HepG2 (cell line): Measurements from ENCODE around the gene ABT1. TPM values are rescaled to one million over a fixed set of nuclear protein-coding genes. Genes with fewer than 3 reads are reported as not detected.

Experiments used
- CHCHD3 ChIP-seq: sonication (generic); formaldehyde crosslinking; IDR thresholded peaks from 2 replicates; pipeline ENCODE4 v1.8.0; 2022; ENCODE audit warnings: mild to moderate bottlenecking, missing genetic modification reagents, moderate library complexity
- HOXA5 ChIP-seq: sonication (generic); formaldehyde crosslinking; IDR thresholded peaks from 2 replicates; pipeline ENCODE4 v1.4.0; 2020; ENCODE audit warnings: missing genetic modification reagents
- IKZF1 ChIP-seq: fragments of 450-650 bp; IDR thresholded peaks from 2 replicates; pipeline ENCODE4 v1.7.1; 2016
- JUND ChIP-seq: sonication (generic); formaldehyde crosslinking; IDR thresholded peaks from 2 replicates; pipeline ENCODE4 v1.8.0; 2022; ENCODE audit warnings: mild to moderate bottlenecking, missing genetic modification reagents
- KLF11 ChIP-seq: IDR thresholded peaks from 2 replicates; pipeline ENCODE4 v1.6.1; 2016; ENCODE audit warnings: missing compliant biosample characterization
- MAZ ChIP-seq, 2 experiments: sonication (generic) in 1 of 2; formaldehyde crosslinking in 1 of 2; IDR thresholded peaks; 2 replicates each; pipeline versions ENCODE4 v1.5.0 to v1.6.1; 2012 to 2020; ENCODE audit warnings: low read depth in 2 of 2, mild to moderate bottlenecking in 2 of 2, borderline replicate concordance in 1 of 2, improper control_type of control experiment in 1 of 2, low read length in 1 of 2, missing genetic modification reagents in 1 of 2, moderate library complexity in 1 of 2
- MEF2D ChIP-seq: sonication (generic); formaldehyde crosslinking; IDR thresholded peaks from 2 replicates; pipeline ENCODE4 v1.5.1; 2020; ENCODE audit warnings: mild to moderate bottlenecking, missing genetic modification reagents
- TARDBP ChIP-seq: sonication (generic); formaldehyde crosslinking; IDR thresholded peaks from 2 replicates; pipeline ENCODE4 v1.8.0; 2022; ENCODE audit warnings: mild to moderate bottlenecking, missing genetic modification reagents
- ZBTB1 ChIP-seq: sonication (generic); formaldehyde crosslinking; IDR thresholded peaks from 2 replicates; pipeline ENCODE4 v1.4.0; 2020; ENCODE audit warnings: missing genetic modification reagents, borderline replicate concordance
- ZBTB42 ChIP-seq: sonication (generic); formaldehyde crosslinking; IDR thresholded peaks from 2 replicates; pipeline ENCODE4 v1.5.0; 2020; ENCODE audit warnings: mild to moderate bottlenecking, missing genetic modification reagents
- ZNF253 ChIP-seq: sonication (generic); formaldehyde crosslinking; IDR thresholded peaks from 2 replicates; pipeline ENCODE4 v1.8.0; 2022; ENCODE audit warnings: mild to moderate bottlenecking, missing genetic modification reagents, borderline replicate concordance
- ZNF558 ChIP-seq: sonication (generic); formaldehyde crosslinking; IDR thresholded peaks from 2 replicates; pipeline ENCODE4 v1.9.0; 2022; ENCODE audit warnings: mild to moderate bottlenecking, missing genetic modification reagents, borderline replicate concordance
- ZSCAN12 ChIP-seq: sonication (generic); formaldehyde crosslinking; IDR thresholded peaks from 2 replicates; pipeline ENCODE4 v1.9.0; 2021; ENCODE audit warnings: mild to moderate bottlenecking, missing genetic modification reagents
- polyA plus RNA-seq, 8 experiments: library from polyadenylated mRNA; depleted of rRNA in 3 of 8; stranded (reverse) in 7 of 8; unstranded in 1 of 8; fragments of >200 nt; fragmentation: Illumina TruSeq in 4 of 8; extraction: Trizol in 4 of 8; gene quantifications; 2 replicates each; pipeline versions ENCODE4 v1.2.1 to v1.2.3, GENCODE V29; 2011 to 2016; ENCODE audit warnings: low read depth in 4 of 8, missing spikeins in 1 of 8, mixed read lengths in 1 of 8; ENCODE audit not compliant: insufficient read depth in 1 of 8
- total RNA-seq, 5 experiments: library from RNA; depleted of rRNA; stranded (reverse); fragments of >200 nt; fragmentation: Illumina TruSeq; extraction: Trizol; gene quantifications; 2 replicates each; pipeline ENCODE4 v1.2.3, GENCODE V29; 2016; ENCODE audit warnings: low read depth in 1 of 5
- TF ChIP-seq, protein P1 (sequence below): sonication (generic); formaldehyde crosslinking; IDR thresholded peaks from one replicate; pipeline ENCODE4 v1.5.1; 2020; ENCODE audit warnings: mild to moderate bottlenecking, missing genetic modification reagents; ENCODE audit errors: not compliant biosample characterization
- TF ChIP-seq, protein P2 (sequence below): IDR thresholded peaks from 2 replicates; pipeline ENCODE4 v1.4.0; 2020; ENCODE audit warnings: mild to moderate bottlenecking, missing genetic modification reagents
- TF ChIP-seq, protein P3 (sequence below): sonication (generic); formaldehyde crosslinking; IDR thresholded peaks from 2 replicates; pipeline ENCODE4 v1.5.1; 2020; ENCODE audit warnings: missing genetic modification reagents, mild to moderate bottlenecking, borderline replicate concordance

The ABT1 gene
- total and polyA plus RNA-seq, 2 of the 13 experiments (the other 11 are each of a cell fraction or from before 2014, with no cell fraction given): 38.4 TPM

DNA sequence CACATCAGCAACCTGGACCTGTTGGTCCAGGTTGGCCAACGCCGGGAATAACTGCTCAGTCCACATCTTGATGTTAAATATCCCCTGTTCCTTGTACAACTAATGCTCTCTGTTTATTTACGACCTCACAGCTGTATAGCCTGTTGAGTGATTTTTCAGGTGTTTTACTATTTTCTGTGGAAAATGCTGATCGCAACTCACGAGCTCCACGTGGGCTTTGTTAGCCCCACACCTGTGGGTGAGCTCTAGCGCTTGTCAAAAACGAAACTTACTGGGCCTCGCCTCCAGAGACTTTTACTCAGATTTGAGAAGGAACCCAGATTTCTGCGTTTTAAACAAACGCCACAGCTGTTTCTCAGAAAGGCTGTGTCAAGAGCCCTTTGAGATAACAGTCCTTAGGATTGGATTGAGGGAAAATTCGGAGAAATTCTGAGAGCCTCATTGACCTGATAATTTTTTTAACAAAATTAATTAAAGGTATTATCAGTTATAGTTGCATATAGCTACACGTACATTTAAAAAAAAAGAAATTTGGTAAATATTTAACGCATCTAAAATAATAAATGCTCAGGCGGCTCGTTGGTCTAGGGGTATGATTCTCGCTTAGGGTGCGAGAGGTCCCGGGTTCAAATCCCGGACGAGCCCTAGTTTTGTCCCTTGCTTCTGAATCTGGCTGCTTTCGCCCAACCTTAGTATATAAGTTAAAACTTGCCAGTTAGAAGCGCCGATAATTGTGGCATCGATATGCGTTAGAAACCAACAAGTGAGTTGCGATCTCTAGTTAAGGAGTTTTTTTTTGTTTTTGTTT, 41.9 kb upstream of the ABT1 start (continued):
- TF ChIP-seq ZNF558 (CRISPR knock-in tag) (no peak), ZBTB42 (no peak), HOXA5 (CRISPR knock-in tag) (0 out of 2 replicates have a peak, but pooled peaks have one; percentile 21), ZSCAN12 (CRISPR knock-in tag) (no peak), ZBTB1 (CRISPR knock-in tag) (no peak), IKZF1 (no peak), JUND (CRISPR knock-in tag) (no peak), ZNF253 (CRISPR knock-in tag) (no peak), CHCHD3 (CRISPR knock-in tag) (no peak), KLF11 (no peak), MEF2D (CRISPR knock-in tag) (peak; percentile 16; the same call in 1 of the 2 replicates), TARDBP (CRISPR knock-in tag) (peak; percentile 27; the same call in 1 of the 2 replicates), MAZ (IDR thresholded peaks at IDR 0.05; ENCODE audit: borderline replicate concordance, low read depth, low read length) (no peak), MAZ (CRISPR knock-in tag; IDR thresholded peaks at IDR 0.05; ENCODE audit: low read depth) (no peak)
- TF ChIP-seq, protein P1, sequence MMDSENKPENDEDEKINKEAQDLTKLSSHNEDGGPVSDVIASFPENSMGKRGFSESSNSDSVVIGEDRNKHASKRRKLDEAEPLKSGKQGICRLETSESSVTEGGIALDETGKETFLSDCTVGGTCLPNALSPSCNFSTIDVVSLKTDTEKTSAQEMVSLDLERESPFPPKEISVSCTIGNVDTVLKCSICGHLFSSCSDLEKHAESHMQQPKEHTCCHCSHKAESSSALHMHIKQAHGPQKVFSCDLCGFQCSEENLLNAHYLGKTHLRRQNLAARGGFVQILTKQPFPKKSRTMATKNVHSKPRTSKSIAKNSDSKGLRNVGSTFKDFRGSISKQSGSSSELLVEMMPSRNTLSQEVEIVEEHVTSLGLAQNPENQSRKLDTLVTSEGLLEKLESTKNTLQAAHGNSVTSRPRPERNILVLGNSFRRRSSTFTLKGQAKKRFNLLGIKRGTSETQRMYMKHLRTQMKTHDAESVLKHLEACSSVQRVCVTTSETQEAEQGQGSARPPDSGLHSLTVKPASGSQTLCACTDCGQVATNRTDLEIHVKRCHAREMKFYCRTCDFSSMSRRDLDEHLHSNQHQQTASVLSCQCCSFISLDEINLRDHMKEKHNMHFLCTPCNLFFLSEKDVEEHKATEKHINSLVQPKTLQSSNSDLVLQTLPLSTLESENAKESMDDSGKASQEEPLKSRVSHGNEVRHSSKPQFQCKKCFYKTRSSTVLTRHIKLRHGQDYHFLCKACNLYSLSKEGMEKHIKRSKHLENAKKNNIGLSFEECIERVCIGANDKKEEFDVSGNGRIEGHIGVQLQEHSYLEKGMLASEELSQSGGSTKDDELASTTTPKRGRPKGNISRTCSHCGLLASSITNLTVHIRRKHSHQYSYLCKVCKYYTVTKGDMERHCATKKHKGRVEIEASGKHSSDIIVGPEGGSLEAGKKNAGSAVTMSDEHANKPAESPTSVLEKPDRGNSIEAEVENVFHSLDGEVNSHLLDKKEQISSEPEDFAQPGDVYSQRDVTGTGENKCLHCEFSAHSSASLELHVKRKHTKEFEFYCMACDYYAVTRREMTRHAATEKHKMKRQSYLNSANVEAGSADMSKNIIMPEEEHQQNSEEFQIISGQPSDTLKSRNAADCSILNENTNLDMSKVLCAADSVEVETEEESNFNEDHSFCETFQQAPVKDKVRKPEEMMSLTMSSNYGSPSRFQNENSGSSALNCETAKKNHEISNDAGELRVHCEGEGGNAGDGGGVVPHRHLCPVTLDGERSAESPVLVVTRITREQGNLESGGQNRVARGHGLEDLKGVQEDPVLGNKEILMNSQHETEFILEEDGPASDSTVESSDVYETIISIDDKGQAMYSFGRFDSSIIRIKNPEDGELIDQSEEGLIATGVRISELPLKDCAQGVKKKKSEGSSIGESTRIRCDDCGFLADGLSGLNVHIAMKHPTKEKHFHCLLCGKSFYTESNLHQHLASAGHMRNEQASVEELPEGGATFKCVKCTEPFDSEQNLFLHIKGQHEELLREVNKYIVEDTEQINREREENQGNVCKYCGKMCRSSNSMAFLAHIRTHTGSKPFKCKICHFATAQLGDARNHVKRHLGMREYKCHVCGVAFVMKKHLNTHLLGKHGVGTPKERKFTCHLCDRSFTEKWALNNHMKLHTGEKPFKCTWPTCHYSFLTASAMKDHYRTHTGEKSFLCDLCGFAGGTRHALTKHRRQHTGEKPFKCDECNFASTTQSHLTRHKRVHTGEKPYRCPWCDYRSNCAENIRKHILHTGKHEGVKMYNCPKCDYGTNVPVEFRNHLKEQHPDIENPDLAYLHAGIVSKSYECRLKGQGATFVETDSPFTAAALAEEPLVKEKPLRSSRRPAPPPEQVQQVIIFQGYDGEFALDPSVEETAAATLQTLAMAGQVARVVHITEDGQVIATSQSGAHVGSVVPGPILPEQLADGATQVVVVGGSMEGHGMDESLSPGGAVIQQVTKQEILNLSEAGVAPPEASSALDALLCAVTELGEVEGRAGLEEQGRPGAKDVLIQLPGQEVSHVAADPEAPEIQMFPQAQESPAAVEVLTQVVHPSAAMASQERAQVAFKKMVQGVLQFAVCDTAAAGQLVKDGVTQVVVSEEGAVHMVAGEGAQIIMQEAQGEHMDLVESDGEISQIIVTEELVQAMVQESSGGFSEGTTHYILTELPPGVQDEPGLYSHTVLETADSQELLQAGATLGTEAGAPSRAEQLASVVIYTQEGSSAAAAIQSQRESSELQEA (CRISPR knock-in tag): no peak
- TF ChIP-seq, protein P2, sequence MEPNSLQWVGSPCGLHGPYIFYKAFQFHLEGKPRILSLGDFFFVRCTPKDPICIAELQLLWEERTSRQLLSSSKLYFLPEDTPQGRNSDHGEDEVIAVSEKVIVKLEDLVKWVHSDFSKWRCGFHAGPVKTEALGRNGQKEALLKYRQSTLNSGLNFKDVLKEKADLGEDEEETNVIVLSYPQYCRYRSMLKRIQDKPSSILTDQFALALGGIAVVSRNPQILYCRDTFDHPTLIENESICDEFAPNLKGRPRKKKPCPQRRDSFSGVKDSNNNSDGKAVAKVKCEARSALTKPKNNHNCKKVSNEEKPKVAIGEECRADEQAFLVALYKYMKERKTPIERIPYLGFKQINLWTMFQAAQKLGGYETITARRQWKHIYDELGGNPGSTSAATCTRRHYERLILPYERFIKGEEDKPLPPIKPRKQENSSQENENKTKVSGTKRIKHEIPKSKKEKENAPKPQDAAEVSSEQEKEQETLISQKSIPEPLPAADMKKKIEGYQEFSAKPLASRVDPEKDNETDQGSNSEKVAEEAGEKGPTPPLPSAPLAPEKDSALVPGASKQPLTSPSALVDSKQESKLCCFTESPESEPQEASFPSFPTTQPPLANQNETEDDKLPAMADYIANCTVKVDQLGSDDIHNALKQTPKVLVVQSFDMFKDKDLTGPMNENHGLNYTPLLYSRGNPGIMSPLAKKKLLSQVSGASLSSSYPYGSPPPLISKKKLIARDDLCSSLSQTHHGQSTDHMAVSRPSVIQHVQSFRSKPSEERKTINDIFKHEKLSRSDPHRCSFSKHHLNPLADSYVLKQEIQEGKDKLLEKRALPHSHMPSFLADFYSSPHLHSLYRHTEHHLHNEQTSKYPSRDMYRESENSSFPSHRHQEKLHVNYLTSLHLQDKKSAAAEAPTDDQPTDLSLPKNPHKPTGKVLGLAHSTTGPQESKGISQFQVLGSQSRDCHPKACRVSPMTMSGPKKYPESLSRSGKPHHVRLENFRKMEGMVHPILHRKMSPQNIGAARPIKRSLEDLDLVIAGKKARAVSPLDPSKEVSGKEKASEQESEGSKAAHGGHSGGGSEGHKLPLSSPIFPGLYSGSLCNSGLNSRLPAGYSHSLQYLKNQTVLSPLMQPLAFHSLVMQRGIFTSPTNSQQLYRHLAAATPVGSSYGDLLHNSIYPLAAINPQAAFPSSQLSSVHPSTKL (CRISPR knock-in tag): peak; percentile 47; the same call in 1 of the 2 replicates
- TF ChIP-seq, protein P3, sequence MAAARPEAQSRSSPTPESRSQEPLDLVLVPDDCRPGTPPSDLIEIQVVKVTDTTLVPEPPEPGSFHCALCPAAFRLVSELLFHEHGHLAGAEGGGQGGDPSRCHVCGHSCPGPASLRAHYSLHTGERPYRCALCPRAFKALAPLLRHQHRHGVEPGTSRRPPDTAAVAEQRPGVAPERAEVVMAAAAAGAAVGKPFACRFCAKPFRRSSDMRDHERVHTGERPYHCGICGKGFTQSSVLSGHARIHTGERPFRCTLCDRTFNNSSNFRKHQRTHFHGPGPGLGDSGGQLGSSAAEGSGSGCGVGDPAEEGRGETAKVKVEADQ (CRISPR knock-in tag): peak; percentile 23; the same call in 1 of the 2 replicates
